ENCODE measurements around the gene FGF12. TPM values are rescaled to one million over a fixed set of nuclear protein-coding genes. Genes with fewer than 3 reads are reported as not detected.

Gene FGF12
- total RNA-seq, 1 donor from 2014 or later: 7.0 TPM

DNA sequence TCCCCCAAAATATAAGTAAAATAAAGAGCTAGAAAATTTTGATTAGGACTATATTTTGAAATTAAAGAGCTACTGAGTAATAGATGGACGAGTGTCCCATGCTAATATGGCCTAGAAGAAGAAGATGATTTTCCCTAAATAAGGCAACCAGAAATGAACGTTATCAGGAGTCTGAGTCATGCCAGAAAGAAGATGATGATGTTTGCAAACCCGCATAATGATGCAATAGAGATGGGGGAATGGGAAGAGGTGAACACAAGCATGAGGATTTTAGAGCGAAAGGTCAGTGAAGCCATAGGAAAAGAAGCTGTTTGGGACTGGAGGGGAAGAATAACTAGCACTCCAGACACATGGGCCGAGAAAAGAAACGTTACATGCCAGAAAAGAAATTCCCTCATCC, 71.7 kb downstream of the FGF12 start:
- H3K9ac ChIP-seq: no peak overlapping the region
- no peaks in the 10 kb centered on the region for H3K4me1 ChIP-seq
- no peaks in the 10 kb centered on the region for H4K20me1 ChIP-seq (ENCODE audit: low read depth)
- Mint-ChIP-seq H3K4me3 (no peak overlapping the region), H3K36me3 (no peaks in the 10 kb centered on the region), H3K27me3 (ENCODE audit: insufficient read depth, low read depth) (no peaks in the 10 kb centered on the region), H3K27ac (no peak overlapping the region), H3K4me1 (no peaks in the 10 kb centered on the region), H3K9me3 (no peaks in the 10 kb centered on the region)
- no peaks in the 10 kb centered on the region for H3K27me3 ChIP-seq
- no peak overlapping the region for H3K27ac ChIP-seq
- no peak for DNase-seq (ENCODE audit: low spot score)
- H3K9me3 ChIP-seq (ENCODE audit: low read depth): no peaks in the 10 kb centered on the region
- no peaks in the 10 kb centered on the region for H3K79me2 ChIP-seq (ENCODE audit: low read depth)
- H3F3A ChIP-seq (ENCODE audit: low read depth): no peaks in the 10 kb centered on the region
- no peaks in the 10 kb centered on the region for H3K36me3 ChIP-seq
- no peak overlapping the region for H2AFZ ChIP-seq (replicated peaks)
- no peak overlapping the region for H3K4me3 ChIP-seq
- no peak for TF ChIP-seq EZH2phosphoT487 (IDR thresholded peaks at IDR 0.05)
- no peak overlapping the region for H3K4me2 ChIP-seq

DNA sequence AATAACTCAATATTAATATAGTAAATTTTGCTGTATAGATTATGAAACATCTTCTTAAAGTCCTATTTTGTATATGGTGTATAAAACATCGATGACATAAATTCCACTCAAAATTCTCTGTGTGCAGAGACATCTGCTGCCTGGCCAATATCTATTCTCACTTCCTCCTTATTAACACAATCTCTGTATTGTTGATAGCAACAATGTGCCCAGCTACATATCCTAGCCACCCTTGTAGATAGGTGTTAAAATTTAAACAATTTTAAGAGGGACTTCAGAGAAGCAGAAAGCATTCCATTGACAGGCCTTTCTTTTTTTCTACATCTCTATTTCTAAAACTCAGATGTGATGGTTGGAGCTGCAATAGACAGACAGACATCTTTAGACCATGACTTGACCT, 72.3 kb downstream of the FGF12 start:
- Histone ChIP-seq H3F3A (ENCODE audit: low read depth) (no peaks in the 10 kb centered on the region), H4K20me1 (ENCODE audit: low read depth) (no peaks in the 10 kb centered on the region), H3K79me2 (ENCODE audit: low read depth) (no peaks in the 10 kb centered on the region), H3K4me3 (no peak overlapping the region), H3K9ac (no peak overlapping the region), H3K4me1 (no peaks in the 10 kb centered on the region), H3K4me2 (no peak overlapping the region), H3K9me3 (ENCODE audit: low read depth) (no peaks in the 10 kb centered on the region), H3K27ac (no peak overlapping the region), H3K27me3 (no peaks in the 10 kb centered on the region), H3K36me3 (no peaks in the 10 kb centered on the region), H2AFZ (replicated peaks) (no peak overlapping the region)
- no peak for TF ChIP-seq EZH2 (IDR thresholded peaks at IDR 0.05)
- TF ChIP-seq, protein P1, sequence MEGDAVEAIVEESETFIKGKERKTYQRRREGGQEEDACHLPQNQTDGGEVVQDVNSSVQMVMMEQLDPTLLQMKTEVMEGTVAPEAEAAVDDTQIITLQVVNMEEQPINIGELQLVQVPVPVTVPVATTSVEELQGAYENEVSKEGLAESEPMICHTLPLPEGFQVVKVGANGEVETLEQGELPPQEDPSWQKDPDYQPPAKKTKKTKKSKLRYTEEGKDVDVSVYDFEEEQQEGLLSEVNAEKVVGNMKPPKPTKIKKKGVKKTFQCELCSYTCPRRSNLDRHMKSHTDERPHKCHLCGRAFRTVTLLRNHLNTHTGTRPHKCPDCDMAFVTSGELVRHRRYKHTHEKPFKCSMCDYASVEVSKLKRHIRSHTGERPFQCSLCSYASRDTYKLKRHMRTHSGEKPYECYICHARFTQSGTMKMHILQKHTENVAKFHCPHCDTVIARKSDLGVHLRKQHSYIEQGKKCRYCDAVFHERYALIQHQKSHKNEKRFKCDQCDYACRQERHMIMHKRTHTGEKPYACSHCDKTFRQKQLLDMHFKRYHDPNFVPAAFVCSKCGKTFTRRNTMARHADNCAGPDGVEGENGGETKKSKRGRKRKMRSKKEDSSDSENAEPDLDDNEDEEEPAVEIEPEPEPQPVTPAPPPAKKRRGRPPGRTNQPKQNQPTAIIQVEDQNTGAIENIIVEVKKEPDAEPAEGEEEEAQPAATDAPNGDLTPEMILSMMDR (IDR thresholded peaks at IDR 0.05): no peak
- TF ChIP-seq EZH2phosphoT487 (IDR thresholded peaks at IDR 0.05): no peak
- H3K27ac Mint-ChIP-seq: no peak overlapping the region
- no peak overlapping the region for H3K4me3 Mint-ChIP-seq
- H3K4me1 Mint-ChIP-seq: no peaks in the 10 kb centered on the region
- no peak for DNase-seq (ENCODE audit: low spot score)
- no peaks in the 10 kb centered on the region for H3K27me3 Mint-ChIP-seq (ENCODE audit: insufficient read depth, low read depth)
- no peaks in the 10 kb centered on the region for H3K36me3 Mint-ChIP-seq
- H3K9me3 Mint-ChIP-seq: no peaks in the 10 kb centered on the region

DNA sequence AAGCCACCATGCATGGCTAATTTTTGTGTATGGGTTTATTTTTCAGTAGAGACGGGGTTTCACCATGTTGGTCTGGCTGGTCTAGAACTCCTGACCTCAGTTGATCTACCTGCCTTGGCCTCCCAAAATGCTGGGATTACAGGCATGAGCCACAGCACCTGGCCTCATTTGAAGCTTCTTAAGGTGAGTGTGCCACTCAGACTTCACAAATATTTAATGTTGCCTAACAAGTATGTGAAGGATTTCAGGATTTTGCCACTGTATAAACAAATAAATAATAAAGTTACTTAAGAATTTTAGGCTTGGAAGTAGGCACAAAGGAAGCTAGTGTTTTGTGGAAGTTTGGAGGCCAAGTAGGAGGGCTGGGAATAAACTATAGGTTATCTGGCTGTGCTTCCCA, 73.5 kb downstream of the FGF12 start:
- no peak for DNase-seq (ENCODE audit: low spot score)
- TF ChIP-seq, protein P1 (IDR thresholded peaks at IDR 0.05): no peak
- TF ChIP-seq EZH2 (IDR thresholded peaks at IDR 0.05) (no peak), EZH2phosphoT487 (IDR thresholded peaks at IDR 0.05) (no peak)
- Histone ChIP-seq H3K79me2 (ENCODE audit: low read depth) (no peaks in the 10 kb centered on the region), H3K4me1 (no peaks in the 10 kb centered on the region), H3K36me3 (no peaks in the 10 kb centered on the region), H3K27ac (no peak overlapping the region), H3K4me2 (no peak overlapping the region), H3K9ac (no peak overlapping the region), H3K27me3 (no peaks in the 10 kb centered on the region), H3F3A (ENCODE audit: low read depth) (no peaks in the 10 kb centered on the region), H4K20me1 (ENCODE audit: low read depth) (no peaks in the 10 kb centered on the region), H3K9me3 (ENCODE audit: low read depth) (no peaks in the 10 kb centered on the region), H3K4me3 (no peak overlapping the region), H2AFZ (replicated peaks) (no peak overlapping the region)
- Mint-ChIP-seq H3K9me3 (no peaks in the 10 kb centered on the region), H3K4me3 (no peak overlapping the region), H3K36me3 (no peaks in the 10 kb centered on the region), H3K4me1 (no peaks in the 10 kb centered on the region), H3K27me3 (ENCODE audit: insufficient read depth, low read depth) (no peaks in the 10 kb centered on the region), H3K27ac (no peak overlapping the region)

DNA sequence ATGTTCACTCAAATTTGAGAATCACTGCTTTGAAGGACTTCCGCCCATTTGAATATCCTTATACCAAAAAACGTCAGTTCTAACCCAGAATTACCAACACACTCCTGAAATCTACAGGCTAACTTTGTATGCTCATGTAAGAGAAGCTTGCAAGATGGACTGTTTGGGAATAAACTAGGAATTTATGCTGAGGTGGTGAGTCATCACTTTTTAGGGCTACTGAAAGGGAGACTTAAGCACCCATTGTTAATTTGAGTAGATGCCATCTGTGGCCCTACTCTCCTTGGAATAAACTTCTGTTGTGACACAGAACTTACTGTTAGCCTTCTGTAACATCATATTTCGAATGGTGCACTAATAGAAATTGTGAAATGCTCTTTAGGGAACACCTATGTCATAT, 74.6 kb downstream of the FGF12 start:
- no peak for TF ChIP-seq EZH2 (IDR thresholded peaks at IDR 0.05)
- TF ChIP-seq, protein P1 (IDR thresholded peaks at IDR 0.05): no peak
- TF ChIP-seq EZH2phosphoT487 (IDR thresholded peaks at IDR 0.05): no peak
- Mint-ChIP-seq H3K27me3 (ENCODE audit: insufficient read depth, low read depth) (no peaks in the 10 kb centered on the region), H3K4me3 (no peak overlapping the region), H3K9me3 (no peaks in the 10 kb centered on the region), H3K27ac (no peak overlapping the region), H3K4me1 (no peaks in the 10 kb centered on the region), H3K36me3 (no peaks in the 10 kb centered on the region)
- no peaks in the 10 kb centered on the region for H3F3A ChIP-seq (ENCODE audit: low read depth)
- no peak overlapping the region for H3K4me2 ChIP-seq
- no peak overlapping the region for H3K4me3 ChIP-seq
- no peaks in the 10 kb centered on the region for H4K20me1 ChIP-seq (ENCODE audit: low read depth)
- H3K27me3 ChIP-seq: no peaks in the 10 kb centered on the region
- no peak overlapping the region for H3K9ac ChIP-seq
- no peak for DNase-seq (ENCODE audit: low spot score)
- no peaks in the 10 kb centered on the region for H3K79me2 ChIP-seq (ENCODE audit: low read depth)
- no peak overlapping the region for H2AFZ ChIP-seq (replicated peaks)
- no peaks in the 10 kb centered on the region for H3K4me1 ChIP-seq
- H3K27ac ChIP-seq: no peak overlapping the region
- H3K9me3 ChIP-seq (ENCODE audit: low read depth): no peaks in the 10 kb centered on the region
- no peaks in the 10 kb centered on the region for H3K36me3 ChIP-seq
